Muscle of arm (tissue), 12 donors: ENCODE data around the gene ZNF316. TPM values are rescaled to one million over a fixed set of nuclear protein-coding genes. Genes with fewer than 3 reads are reported as not detected.
"Not testable (repeated sequence)": the region's sequence is repeated elsewhere in the genome, so short reads cannot be mapped to it uniquely, and the experiment has no call there.

Experiments used
- DNase-seq: peaks from one replicate; pipeline ENCODE4 v3.0.0-alpha.2; 2013
- polyA plus RNA-seq, 12 donors: library from polyadenylated mRNA; unstranded; fragments of 120-200 nt; gene quantifications; one replicate each; pipeline ENCODE4 v1.2.1, GENCODE V29; 2013; ENCODE audit not compliant: insufficient read length in 12 of 12

Gene ZNF316
- polyA plus RNA-seq, 12 donors = 18.6 to 34.2 (median 21.7) TPM; not detected in 1

DNA sequence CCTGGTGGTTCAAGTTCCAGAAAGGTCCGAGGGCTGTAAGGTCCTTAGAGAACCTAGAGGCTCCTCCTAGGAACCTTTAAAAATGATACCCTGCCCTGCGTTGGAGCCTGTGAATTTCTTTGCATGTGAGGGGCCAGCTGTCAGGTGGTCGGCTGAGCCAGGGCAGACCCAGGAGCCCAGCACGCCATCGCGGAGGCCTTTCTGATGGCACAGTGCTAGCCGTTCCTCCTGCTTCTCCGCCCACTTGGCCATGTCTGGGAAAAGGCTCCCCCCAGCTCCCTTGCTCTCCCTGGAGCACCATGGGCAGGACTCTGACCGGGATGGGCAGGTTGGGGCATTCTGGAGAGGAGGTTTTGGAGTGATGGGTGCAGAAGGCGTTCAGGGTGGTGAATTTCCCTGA is 7.6 kb downstream of the ZNF316 start:
- no peak for DNase-seq

GRCh38 chr7:6646465-6646864 is 9.3 kb downstream of the ZNF316 start:
- no peak for DNase-seq

DNA sequence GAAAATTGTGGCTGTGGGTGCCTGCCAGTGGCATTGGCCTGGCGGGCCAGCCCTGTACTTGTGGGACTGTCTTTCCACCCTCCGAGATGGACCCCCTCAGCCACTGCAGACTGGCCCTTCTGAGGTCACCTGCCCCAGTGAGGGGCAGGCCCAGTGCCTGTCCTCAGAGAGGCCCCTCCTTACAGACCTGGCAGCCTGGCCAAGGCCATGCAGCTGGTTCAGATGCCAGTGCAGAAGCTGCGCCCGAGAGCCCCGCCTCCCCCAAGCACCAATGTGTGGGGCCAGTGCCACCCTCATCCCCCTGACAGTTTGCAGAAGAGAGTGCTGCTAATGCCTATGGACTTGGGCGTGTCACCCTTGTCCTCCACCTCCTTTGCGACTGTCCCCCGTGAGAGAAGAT is 10.0 kb downstream of the ZNF316 start:
- no peak for DNase-seq

- DNase-seq = no peak
Observed at GRCh38 chr7:6647541-6647940, 10.4 kb downstream of the ZNF316 start.

DNA sequence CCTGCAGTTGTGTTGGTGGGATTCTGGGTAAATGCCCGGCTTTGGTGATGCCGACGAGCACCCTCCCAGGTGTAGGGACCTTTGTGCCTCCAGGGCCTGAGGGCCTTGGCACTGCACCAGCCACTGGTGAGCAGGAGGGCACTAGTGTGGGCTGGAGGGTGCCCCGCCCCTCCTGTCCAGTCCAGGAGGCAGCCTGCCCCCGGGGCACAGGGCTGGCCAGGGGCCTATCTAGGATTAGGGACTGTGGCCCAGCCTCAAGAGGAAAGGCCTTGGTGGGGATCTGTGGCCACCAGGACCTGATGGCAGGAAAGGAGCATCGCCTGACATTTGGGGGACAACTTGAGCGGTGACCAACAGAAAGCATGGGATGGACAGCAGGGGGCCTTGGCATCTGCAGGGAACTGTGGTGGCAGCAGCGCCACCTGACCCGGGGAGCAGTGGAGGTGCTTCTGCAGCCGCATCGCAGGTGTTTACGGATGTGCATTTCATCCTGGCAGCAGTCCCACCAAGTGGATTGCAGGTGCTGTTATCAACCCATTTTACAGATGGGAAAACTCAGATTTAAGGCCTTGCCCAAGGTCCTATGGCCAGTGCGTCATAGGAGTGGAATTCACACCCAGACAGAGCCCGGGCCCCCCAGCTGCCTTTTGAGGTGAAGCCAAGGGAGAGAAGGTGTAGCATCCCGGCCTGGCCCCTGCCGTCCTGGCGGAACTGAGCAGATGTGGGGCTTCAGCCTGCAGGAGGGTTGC is 11.1 kb downstream of the ZNF316 start:
- DNase-seq = no peak

- DNase-seq = no peak
Observed at GRCh38 chr7:6648815-6649104, 11.6 kb downstream of the ZNF316 start.

DNA sequence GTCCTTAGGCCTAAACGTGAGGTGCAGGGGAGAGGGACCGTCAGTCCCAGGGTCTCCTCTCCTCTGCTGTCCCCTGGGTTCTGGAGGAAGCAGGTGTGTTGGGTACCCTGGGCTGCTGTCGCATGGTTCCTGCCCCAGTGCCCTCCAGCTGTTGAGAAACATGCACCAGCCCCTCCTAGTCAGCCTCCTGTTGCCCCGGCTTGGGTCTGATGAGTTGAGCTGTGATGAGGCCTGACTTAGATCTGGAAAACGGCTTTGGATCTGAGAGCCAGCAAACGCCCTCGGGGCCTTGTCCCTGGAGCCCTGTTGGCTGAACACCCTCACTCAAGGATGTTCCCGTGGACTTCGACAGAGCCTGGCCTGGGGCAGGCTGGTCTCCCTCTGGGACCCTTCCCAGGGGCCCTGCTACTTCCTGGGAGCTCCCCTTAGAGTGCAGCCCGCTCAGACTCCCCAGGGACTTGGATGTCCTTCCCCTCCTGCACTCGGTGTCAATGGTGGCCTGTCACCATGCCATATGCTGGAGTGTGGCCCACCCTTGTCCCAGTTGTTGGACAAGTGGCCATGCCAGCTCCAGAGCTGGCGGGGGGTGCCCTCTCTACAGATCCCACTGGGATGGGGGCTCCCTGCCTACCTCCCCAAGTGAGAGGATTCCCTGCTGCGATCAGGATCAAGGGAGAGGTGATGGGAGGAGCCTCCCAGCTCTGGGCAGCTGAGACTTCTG is 12.3 kb downstream of the ZNF316 start:
- no peak for DNase-seq

DNA sequence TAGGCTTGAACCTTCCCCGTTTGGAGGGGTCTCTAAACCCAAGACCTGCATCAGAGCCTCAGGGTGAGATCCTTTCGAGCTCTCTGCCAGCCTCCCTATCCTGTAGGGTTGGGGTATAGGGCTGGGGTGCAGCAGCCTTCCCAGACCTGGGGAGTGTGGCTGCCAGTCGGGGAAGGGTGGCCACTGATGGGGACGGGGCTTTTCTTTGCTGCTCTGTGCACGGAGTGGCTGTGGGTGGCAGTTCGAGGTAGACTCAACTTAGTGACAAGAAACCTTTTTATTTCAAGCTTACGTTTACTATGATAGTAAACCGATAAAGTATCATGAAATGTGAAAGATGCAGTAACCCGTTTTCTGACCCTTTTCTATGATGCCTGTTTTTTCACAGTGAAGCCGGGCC is 13.0 kb downstream of the ZNF316 start:
- no peak for DNase-seq

DNA sequence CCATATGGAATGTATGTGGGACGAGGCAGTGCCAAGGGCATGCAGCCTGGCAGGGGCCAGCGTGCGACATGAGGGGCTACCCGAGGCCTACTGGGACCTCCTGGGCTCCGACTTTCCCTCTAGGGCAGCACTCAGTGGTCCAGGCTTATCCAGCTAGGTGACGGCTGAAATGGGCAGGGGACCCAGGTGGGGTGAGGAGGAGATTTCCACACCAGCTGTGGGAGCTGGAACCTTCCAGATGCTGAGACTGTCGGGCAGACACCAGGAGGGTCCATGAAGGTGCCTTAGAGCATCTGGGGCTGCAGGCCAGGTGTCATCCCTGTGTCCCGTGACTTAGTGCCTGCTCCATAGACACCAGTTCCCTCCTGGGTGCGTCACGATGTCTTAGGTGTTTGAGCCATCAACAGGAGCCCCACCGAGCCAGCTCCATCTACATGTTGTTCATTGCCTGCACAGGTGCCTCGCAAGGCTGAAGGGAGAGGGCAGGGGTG is 13.4 kb downstream of the ZNF316 start:
- DNase-seq = no peak

GRCh38 chr7:6651851-6652445 is 14.8 kb downstream of the ZNF316 start:
- no peak for DNase-seq

DNA sequence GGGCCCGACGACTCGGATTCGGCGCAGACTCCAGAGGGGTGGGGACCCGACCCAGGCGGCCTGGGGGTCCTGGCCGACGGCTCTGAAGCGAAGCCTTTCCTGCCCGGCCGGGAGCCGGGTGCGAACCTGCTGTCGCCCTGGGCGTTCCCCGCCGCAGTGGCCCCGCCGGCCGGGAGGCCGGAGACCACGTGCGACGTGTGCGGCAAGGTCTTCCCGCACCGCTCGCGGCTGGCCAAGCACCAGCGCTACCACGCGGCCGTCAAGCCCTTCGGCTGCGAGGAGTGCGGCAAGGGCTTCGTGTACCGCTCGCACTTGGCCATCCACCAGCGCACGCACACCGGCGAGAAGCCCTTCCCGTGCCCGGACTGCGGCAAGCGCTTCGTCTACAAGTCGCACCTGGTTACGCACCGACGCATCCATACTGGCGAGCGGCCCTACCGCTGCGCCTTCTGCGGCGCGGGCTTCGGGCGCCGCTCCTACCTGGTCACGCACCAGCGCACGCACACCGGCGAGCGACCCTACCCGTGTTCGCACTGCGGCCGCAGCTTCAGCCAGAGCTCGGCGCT is 15.4 kb downstream of the ZNF316 start:
- DNase-seq = no peak

- no peak for DNase-seq
Observed at GRCh38 chr7:6653071-6654003, 16.2 kb downstream of the ZNF316 start.

GRCh38 chr7:6654113-6654841 is 17.2 kb downstream of the ZNF316 start:
- no peak for DNase-seq

DNA sequence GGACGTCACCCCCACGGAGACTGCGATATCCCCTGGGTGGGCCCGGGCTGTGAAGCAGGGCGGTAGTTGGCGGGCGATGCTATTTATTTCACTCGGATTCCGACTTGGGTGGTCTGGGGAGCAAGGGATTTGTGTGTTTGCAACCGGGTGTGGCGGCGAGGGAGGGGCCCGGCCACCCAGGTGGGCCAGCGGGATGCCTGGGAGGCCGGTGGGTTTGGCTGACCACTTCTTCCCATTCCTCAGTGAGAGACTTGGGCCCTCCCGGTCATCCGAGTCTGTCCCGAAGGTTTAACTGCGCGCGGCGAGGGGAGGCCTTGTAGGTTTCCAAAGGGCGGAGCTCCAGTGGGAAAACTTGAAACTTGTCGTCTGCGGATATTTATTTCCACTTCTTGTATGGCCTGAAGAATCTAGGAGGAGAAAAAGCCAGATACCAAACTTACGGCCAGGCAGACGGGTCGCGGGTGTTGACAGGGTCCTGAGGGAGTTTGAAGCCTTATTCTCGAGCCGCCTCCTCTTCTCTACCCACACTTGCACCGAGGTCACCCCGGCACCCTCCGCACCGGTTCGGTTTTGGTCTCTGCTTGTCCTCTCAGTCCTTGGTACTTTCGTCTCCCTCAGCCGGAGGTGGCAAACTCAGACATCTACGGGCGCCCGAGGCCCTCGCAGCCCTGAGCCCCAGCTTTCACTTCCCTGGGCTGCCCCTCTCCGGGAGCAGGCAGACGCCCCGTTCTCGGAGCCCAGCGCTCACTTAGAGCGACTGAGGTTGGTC is 17.9 kb downstream of the ZNF316 start:
- DNase-seq = no peak

DNA sequence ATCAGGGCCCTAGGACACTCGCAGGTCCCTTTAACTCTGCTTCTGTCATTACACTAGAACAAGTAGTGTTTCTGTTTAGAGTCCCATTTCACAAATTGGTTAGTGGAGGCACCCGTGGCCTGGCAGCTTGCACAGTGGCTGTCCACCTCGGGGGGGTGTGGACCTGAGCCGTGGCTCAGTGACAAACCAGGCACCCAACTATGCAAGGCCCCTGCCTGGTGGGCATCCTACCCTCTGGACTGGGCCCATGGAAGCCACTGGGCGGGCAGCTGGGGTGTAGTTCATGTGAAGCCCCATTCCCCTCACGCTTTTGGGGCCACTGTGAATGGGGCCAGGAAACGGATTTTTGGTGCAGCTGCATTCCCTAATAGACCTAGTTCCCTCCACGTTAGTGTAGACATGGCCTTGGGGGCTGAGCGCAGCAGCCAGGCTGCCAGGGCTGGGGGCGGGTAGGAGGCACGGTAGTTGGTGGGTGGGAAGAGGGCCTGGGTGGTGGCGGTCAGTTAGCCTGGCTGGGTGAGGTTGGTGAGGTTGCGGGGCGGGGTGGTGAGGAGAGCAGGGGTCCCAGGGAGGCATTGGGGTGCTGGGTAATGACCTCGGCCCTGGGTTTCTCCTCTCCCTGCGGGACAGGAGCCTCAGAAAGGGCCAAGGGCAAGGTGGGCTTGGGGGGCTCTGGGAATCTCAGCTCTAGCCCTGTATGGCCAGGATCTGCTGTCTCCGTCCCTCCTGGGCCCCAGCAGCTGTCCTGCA is 18.7 kb downstream of the ZNF316 start:
- DNase-seq = no peak

- DNase-seq = no peak
Observed at GRCh38 chr7:6656413-6656812, 19.3 kb downstream of the ZNF316 start.

DNA sequence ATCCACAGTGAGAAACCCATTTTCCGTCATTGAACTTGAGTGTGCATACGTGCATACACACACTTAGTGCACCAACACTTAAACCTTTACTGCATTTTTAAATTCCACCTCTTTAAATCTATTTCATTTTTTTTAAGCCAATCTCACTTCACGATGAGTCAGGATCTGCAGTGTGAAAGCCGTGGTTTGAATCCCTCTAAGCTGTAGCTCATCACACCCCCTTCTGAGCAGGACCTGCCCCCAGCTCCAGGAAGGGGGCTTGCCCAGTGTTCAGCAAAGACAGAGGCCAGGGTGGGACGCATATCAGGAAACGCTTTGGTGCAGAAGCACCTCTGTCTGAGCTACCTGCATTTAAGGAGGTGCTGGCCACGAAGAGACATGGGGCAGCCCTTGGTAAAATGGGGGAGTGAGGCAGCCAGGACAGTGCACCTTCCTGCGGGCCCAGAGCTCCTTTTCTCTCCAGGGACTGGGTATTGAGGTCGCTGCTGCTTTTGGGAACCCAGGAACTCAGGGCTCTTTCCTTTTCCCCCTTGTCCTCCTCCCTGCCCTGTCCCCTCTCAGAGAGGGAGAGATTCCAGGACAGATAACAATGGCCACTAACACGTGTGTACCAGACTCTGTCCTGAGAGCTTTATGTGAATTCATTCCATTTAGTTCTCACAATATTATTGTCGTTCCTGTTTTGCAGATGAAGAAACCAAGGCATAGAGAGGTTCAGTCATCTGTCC is 21.7 kb downstream of the ZNF316 start:
- no peak for DNase-seq

DNA sequence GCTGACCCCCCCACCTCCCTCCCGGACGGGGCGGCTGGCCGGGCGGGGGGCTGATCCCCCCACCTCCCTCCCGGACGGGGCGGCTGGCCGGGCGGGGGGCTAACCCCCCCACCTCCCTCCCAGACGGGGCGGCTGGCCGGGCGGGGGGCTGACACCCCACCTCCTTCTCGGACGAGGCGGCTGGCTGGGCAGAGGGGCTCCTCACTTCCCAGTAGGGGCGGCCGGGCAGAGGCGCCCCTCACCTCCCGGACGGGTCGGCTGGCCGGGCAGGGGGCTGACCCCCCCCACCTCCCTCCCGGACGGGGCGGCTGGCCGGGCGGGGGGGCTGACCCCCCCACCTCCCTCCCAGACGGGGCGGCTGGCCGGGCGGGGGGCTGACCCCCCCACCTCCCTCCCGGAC is 33.7 kb downstream of the ZNF316 start:
- DNase-seq = not testable (repeated sequence)
